GM23248 (cell line): ENCODE results near the gene TNFRSF12A.

Source experiments
- EZH2 ChIP-seq: fragments of 200-600 bp; sonication (generic); IDR thresholded peaks from 2 replicates; pipeline ENCODE4 v1.6.1; 2018; ENCODE audit warnings: antibody characterized with exemption, mild to moderate bottlenecking; ENCODE audit not compliant: insufficient read depth, poor library complexity, severe bottlenecking
- EZH2phosphoT487 ChIP-seq: fragments of 200-600 bp; sonication (generic); IDR thresholded peaks from 2 replicates; pipeline ENCODE4 v1.6.1; 2018; ENCODE audit warnings: antibody characterized with exemption, moderate library complexity, mild to moderate bottlenecking, low read depth; ENCODE audit not compliant: insufficient read depth

GRCh38 chr16:3023415-3023668, 3.2 kb downstream of the TNFRSF12A start:
- no peak for TF ChIP-seq EZH2
- no peak for TF ChIP-seq EZH2phosphoT487
